ENCODE data around the gene TRAPPC6A. TPM values are rescaled to one million over a fixed set of nuclear protein-coding genes. Genes with fewer than 3 reads are reported as not detected.

Gene TRAPPC6A
- total RNA-seq, 1 experiment from 2014 or later = 38.4 TPM

DNA sequence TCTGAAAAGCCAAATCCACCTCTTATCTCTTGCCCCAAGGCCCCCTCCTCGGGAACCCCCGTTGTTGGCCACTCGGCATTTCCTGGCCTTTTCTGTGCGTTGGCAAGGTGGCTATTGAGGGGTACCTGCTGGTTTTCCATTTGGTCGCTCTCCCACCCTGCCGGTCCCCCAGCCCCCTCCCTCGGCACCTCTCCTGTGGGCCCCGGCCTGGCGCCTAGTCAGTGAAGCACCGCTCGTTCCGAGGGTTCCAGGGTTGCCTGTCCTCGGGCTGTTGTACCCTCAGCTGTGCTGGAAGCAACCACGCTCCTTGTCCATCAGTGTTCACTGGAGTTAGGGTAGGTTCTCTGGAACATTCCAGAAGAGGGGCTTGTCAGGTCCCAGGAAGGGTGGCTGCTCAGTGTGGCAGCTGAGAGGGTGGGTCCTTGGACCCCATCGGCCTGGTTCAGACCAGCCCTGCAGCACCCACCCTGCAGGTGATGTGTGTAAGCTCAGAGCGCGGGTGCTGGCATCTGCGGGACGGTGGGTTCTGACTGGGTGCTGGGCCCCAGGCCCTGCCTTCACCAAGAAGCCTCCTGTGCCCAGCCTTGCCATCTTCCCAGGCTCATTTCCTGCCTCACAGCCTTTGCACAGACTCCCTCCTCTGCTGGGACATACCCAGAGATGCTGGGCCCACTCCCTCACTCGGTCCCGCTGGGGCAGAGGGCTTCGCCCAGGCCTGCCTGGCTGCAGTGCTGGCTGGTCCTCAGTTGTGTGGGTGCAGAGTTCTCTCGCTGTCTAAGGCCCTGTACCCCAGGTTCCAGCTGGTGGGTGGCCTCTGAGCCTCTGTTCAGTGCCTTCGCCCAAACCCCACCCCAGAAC lies 38.5 kb downstream of the TRAPPC6A start:
- DNase-seq (ENCODE audit: low spot score) = no peak
- in situ Hi-C loops (cut with HindIII; ENCODE audit: low sequenced_read_pairs) = no loop called here

DNA sequence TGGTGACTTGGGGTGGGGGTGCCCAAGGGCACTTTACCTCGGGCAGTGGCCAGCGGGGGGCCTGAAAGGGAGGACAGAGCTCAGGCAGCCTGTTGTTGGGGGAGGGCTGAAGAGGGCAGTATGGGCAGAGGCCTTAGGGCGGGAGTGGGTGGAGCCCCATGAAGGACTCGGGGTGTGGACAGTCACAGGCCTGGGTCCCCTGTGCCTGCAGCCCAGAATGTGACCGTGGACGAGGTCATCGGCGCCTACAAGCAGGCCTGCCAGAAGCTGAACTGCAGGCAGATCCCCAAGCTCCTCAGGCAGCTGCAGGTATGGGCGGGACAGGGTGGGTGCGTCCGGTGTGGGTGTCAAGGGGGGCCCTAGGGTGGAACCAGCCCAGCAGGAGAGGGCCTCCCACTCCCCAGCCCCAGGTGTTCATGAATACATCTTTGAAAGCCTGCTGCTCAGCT lies 39.7 kb downstream of the TRAPPC6A start:
- DNase-seq (ENCODE audit: low spot score) = no peak
- in situ Hi-C loops (cut with HindIII; ENCODE audit: low sequenced_read_pairs) = no loop called here

DNA sequence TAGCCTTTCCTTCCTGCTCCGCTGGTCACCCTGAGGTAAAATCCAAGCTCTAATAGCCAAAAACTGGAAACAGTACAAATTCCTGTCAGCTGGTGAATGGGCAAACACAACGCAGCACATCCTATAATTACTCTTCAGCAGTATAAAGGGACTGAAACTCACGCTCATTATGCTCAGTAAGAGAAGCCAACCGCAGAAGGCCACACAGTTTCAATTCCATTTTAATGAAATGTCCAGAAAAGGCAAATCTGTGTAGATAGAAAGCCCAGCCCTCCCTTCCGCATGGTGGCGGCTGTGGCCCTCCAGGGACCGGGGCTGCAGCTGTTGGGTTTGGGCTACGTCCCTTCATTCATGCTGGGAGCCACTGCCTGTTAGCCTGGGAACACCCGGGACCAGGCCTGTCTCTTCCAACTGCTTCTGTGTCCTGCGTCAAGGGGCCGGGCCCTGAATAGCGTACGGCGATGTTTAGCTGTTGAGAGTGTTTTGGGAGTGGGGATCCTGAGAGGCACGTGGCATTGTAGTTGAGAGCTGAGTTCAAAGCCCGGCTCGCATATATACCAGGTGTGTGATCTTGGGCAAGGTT lies 40.8 kb downstream of the TRAPPC6A start:
- DNase-seq (ENCODE audit: low spot score) = no peak
- in situ Hi-C loops (cut with HindIII; ENCODE audit: low sequenced_read_pairs) = no loop called here

DNA sequence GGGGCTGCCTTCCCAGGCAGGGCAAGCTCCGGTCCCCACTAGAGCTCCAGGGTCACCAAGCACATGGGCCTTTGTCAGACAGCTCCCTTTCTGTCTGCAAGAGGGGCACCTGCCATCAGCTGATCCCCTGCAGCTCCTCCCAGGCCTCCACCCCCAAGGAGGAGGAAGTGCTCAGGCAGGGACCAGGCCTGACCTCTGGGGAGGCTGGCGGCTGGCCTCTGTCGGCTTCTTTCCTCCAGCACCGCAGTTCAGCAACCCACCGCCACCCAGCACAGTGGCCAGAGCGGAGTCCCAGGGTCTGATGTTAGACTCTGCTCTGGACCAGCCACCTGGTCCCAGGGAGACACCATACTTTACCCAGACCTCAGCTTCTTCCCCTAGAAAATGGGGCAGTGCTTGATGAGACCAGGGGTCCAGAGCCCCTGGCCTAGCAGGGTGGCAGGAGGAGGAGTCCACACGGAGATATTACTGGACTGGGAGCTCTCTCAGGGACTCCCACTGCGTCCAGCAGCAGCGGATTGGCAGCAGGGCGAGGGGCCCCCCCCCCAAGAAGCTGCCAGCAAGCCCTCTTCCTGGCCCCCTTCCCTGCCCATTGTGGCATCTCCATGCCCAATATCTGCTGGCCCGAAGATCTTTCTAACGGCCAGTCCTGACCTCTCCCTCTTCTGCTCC lies 41.4 kb downstream of the TRAPPC6A start:
- no peak for DNase-seq (ENCODE audit: low spot score)
- in situ Hi-C loops (cut with HindIII; ENCODE audit: low sequenced_read_pairs) = no loop called here

DNA sequence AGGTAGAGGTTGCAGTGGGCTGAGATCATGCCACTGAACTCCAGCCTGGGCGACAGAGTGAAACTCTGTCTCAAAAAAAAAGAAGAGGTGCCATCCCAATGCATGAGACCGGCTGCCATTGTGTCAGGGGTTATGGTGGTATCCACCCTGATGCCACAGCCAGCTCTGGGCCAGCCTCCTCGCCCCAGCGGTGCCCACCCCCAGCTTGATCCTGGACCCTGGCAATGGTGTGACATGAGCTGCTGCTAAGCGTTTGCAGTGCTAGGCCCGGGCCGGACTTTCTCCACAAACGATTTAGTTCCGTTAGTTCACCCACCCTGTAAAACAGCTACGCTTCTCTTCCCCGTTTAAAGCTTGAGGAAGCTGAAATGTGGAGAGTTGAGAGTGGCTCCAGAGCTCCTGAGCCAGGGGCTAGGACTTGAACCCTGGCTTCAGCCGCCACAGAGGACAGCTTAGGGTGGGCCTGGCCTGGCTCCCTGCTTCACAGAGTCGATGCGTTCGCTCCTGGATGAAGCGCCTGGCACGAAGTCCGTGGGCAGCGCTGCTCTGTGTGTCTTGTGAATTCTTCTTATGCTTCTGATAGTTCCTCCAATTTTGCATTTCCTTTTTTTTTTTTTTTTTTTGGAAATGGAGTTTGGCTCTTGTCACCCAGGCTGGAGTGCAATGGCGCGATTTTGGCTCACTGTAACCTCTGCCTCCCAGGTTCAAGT lies 42.7 kb downstream of the TRAPPC6A start:
- in situ Hi-C loops (cut with HindIII; ENCODE audit: low sequenced_read_pairs) = no loop called here
- DNase-seq (ENCODE audit: low spot score) = no peak

DNA sequence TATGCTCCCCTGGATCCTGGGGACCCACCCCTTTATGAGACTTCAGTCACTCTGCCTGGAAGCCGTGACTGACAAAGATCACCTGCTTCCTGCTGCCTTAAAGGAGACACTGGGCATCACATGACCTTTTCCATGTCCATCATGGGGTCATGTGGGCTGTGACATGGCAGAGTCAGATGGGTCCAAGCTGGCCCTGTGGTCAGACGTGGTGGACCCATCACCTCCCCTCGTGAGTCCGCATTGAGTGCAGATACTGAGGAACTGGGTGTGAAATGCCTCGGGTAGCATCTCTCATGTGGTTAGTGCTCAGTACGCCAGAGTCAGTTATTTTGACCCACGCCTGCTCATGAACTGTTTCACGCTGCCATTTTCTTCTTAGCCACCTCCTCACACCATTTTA lies 44.4 kb downstream of the TRAPPC6A start:
- in situ Hi-C loops (cut with HindIII; ENCODE audit: low sequenced_read_pairs) = no loop called here
- DNase-seq (ENCODE audit: low spot score) = no peak

DNA sequence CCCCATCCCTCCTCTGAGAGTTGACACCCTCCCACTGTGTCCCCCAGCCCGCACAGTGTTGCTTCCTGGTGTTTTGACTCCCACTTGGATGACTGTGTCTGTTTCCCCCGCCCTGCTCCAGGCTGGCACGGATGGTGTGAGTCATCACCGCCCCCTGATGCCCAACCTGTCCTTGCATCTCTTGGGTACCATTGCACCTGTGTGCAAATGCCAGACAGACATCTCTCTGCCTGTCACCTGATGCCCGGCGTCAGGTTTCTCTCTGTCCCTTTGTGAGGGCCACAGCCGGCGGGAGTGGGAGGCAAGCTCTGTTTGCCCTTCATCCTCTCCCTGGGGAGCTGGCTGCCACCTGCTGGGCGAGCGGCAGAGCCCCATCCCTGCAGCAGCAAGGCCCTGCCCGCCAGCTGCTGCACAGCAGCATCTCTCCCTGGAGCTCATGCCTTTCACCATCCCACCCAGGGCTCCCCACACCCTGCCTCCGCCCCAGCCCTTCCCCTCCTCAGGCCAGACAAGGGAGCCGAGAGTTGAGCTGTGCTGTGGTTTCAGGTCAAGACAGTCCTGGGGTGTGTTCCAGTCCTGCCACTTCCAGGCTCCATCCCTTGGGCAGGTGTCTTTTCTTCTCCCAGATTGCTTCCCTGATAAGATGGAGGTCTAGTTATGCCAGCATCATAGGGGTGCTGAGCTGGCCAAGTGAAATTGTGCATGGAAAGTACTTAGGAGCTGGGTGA lies 47.0 kb downstream of the TRAPPC6A start:
- in situ Hi-C loops (cut with HindIII; ENCODE audit: low sequenced_read_pairs) = no loop called here
- no peak for DNase-seq (ENCODE audit: low spot score)

DNA sequence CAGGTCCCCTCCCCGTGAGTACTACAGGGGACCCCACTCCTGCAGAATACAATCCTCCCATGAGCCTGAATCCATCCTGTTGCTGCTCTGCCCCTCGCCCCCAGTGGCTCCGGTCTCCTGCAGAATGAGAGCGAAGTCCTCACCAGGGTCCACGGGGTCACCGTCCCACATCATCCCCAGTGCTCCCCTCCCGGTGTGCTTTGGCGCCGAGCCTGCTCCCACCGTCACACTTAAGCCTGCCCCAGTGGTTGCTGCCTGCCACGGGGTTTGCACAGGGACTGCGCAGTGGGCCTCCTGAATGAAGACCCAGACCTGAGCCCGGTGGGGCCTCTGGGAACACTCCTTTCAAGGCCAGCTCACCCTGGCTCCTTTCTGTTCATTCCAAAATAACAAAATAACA lies 47.8 kb downstream of the TRAPPC6A start:
- in situ Hi-C loops (cut with HindIII; ENCODE audit: low sequenced_read_pairs) = no loop called here

DNA sequence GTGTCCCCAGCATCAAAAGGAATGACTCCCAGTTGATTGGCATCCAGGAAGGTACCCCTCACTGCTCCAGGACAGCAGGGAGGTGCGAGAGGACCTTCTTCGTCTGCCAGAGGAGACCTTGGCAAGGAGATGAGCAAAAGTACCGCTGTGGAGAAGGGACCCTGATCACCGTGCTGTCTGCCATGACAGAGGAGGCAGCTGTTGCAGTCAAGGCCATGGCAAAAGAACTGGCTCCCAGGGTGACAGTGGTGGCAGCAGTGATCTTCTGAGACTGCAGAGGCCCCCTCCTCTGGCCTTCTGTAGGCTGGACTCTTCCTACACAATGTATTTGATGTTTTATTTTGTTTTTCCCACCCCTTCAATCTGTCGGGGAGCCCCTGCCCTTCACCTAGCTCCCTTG lies 49.2 kb downstream of the TRAPPC6A start:
- in situ Hi-C loops (cut with HindIII; ENCODE audit: low sequenced_read_pairs) = no loop called here
- no peak for DNase-seq (ENCODE audit: low spot score)

More for the DNA sequence above, 47.8 kb downstream of the TRAPPC6A start:
- DNase-seq (ENCODE audit: low spot score) = no peak

DNA sequence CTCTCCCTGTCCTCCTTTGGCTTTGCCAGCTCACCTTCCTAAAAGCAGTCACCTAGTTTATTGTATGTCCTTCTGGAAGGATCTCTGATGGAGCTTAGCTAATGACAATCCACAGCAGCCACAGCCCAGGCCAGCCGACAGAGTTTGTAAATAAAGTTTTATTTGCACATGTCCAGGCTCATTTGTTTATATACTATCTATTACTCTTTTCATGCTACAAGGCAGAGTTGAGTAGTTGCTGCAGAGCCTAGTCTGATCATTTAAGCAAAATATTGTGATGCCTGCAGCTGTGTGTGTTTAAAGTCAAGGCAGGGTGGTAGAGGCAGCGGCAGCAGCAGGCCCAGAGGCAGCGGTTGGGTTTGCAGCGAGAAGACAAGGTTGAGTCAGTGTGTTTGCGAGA lies 49.9 kb downstream of the TRAPPC6A start:
- no peak for DNase-seq (ENCODE audit: low spot score)
- in situ Hi-C loops (cut with HindIII; ENCODE audit: low sequenced_read_pairs) = no loop called here

DNA sequence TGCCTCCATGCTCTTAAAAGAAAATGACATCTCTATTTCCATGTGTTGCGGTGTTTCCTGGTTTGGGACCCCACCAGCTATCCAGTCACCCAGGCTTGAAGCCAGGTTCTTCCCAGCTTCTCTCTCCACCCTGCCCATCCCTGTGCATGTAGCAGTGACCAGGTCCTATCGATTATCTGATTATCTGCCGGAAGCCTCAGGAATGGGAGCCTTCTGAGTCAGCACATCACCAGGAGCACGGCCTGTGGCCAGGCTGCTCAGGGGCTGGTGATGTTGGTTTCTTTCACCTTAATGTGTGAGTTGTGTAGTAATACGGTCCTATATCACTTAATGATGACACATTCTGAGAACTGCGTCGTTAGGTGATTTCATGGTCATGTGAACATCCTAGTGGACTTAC lies 51.4 kb downstream of the TRAPPC6A start:
- no peak for DNase-seq (ENCODE audit: low spot score)
- in situ Hi-C loops (cut with HindIII; ENCODE audit: low sequenced_read_pairs) = no loop called here

DNA sequence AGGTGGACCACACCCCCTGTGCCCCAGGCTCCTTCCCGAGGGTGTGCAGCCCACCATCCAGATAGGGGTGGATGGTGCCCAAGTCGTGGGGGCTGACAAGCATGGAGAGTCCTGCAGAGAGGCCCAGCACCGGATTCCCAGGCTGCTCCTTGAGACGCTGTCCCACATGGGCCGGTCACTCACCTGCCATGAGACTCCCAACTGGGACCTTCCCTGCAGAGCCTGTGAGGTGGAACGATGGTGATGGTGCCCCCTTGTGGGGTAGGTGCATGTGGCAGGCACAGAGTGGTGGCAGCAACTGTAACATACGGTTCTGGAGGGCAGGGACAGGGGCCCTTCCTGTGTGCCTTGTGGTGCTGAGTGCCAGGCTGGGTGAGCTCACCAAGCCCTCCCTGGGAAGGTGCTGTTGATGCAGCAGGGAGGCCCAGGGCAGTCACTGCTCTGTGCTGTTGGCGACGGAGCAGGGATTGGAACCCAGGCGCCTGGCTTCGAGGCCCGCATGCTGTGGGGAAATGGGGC lies 52.0 kb downstream of the TRAPPC6A start:
- DNase-seq (ENCODE audit: low spot score) = peak; percentile 63
- in situ Hi-C loops (cut with HindIII; ENCODE audit: low sequenced_read_pairs) = no loop called here

DNA sequence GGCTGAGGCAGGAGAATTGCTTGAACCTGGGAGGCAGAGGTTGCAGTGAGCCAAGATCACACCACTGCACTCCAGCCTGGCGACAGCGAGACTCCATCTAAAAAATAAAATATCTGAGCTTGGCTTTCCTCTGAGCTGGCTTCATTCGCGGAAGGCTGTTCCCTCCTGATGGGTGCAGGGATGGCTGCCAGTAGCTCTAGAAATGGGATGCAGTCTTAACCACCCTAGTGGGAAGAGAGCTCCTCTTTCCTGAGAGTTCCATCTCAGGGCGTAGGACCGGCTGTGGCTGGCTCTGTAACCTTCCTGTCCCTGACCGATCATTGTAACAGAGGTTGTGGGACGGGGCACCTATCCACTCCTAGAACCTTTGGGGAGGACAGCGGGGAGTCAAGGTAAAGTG lies 52.7 kb downstream of the TRAPPC6A start:
- peak; percentile 67 for DNase-seq (ENCODE audit: low spot score)
- in situ Hi-C loops (cut with HindIII; ENCODE audit: low sequenced_read_pairs) = no loop called here

DNA sequence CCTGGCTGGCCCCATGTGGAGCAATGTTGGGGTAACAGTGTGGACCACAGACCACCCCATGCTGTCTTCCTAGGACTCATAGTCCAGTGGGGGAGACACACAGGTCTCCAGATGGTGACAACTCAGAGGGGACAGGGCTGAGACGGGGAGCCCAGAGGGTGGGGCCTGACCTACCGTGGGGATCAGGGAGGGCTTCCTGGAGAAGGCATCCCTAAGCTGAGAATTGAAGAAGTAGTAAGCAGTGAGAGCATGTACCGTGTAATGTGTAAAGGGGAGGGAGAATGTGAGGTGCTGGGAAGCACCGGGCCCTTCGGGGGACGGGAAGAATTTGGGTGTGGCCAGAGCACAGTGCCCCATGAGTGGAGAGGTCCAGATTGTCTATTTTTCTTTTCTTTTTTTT lies 54.0 kb downstream of the TRAPPC6A start:
- no peak for DNase-seq (ENCODE audit: low spot score)
- in situ Hi-C loops (cut with HindIII; ENCODE audit: low sequenced_read_pairs) = no loop called here

DNA sequence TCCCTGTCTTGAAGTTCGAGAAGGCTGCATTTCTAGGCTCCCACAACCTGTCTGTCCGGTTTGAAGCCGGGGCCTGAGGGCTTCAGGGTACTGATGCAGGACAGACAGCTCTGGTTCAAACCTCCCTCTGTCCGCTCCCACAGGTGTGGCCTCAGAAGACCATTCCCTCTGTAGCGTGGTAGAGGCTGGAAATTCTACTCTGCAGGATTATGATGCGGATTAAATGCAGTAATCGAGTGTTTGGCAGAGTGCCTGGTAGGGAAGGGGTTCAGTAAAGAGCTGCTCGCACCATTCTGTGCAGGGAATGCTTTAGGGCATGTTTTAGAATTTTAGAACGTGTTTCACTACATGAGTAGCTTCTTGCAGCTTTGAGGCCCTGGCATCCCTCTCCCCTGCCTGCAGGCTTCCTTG lies 54.6 kb downstream of the TRAPPC6A start:
- in situ Hi-C loops (cut with HindIII; ENCODE audit: low sequenced_read_pairs) = no loop called here
- no peak for DNase-seq (ENCODE audit: low spot score)

DNA sequence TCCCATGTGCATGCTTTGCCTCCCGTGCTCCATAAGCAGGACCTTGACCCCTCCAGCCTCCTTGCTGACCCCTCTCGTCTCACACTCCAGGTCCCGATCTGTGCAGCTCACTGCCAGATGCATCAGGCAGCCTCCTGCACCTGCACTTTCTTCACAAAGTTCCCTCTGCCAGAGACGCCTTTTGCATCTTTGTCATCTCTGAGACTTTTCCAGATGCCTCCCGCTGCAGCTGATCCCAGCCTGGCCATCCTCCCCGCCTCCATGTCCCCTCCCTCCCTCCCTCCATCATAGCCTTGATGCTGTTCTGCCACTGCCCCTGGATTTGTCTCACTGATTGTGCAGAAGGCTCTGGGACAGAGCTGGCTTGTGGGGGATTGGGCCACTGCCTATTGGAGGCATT lies 55.2 kb downstream of the TRAPPC6A start:
- no peak for DNase-seq (ENCODE audit: low spot score)
- in situ Hi-C loops (cut with HindIII; ENCODE audit: low sequenced_read_pairs) = no loop called here

DNA sequence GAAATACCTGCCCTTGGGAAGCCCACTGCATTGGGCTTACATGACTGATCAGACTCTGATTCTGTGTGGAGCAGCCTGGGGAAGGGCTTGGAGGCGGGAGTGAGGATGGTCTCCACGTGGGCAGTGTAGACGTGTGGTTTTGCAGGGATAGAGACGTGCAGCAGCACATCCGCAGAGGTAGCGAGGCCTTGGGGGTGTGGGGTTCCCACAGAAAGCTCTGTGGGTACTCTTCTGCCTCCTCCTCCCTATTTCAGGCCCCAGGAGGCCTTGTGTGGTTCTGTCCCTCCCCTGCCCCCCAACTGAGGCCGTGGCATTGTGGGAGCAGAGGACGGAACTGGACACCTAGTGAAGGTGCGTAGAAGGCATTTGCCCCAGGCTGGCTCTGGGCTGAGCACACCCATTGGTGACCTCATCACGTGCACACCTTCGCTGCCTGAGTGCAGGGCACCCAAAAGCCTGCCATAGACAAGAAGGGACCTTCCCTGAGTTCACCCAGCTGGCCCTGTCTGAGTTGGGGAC lies 56.2 kb downstream of the TRAPPC6A start:
- no peak for DNase-seq (ENCODE audit: low spot score)
- in situ Hi-C loops (cut with HindIII; ENCODE audit: low sequenced_read_pairs) = no loop called here

DNA sequence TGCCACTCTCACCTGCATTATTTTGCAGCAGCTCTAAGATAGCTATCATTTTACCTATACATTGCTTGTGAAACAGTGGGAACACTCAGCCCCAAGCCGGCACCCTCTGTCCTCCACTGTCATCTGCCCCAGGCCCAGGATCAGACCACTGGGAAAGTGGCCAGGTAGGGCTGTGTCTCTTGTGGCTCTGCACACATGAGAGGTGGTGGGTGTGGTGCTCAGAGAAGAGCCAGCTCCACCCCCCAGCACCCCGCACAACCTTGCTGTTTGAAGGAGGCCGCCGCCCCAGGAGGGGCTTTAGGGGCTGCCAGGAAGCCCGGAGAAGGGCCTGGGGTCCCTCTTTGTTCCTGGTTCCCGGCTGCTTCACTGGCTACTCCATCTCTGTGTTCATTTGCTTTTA lies 58.5 kb downstream of the TRAPPC6A start:
- in situ Hi-C loops (cut with HindIII; ENCODE audit: low sequenced_read_pairs) = no loop called here
- no peak for DNase-seq (ENCODE audit: low spot score)
